NCI-H2171 (cell line): ENCODE measurements around the gene GNL2.

Source experiments
- DNase-seq: peaks from one replicate; lab custom pipeline; 2025; lab: John Stamatoyannopoulos, UW

GNL2 gene

GRCh38 chr1:37595440-37596181 is at the start of gene GNL2:
Gene GNL2, minus strand, starts transcription at chr1:37595937. Its CDS starts 115 bp downstream, at chr1:37595822.
- peak; percentile 94 for DNase-seq

- no peak for DNase-seq
Observed at GRCh38 chr1:37641059-37641458, 45.3 kb upstream of the GNL2 start.

DNA sequence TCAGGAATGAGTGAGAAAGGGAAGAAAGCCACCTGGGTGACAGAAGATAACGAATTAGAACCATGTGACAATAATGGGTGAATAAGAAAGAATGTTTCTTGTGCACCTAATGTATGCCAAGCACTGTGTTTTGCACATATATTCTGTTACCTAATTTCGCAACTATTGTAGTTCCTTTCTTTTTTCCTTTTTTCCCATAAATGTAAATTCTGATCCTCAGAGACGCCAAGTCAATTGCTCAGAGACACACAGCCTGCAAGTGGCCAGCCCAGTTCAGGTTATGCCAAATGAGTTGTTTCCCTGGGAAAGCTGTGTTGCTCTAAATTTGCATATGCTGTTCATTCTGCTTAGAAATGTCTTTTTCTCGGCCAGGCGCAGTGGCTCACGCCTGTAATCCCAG is 40.7 kb upstream of the GNL2 start:
- no peak for DNase-seq

- no peak for DNase-seq
Observed at GRCh38 chr1:37634992-37635902, 39.5 kb upstream of the GNL2 start.

GRCh38 chr1:37634244-37634991 is 38.7 kb upstream of the GNL2 start, which contains the start of gene RSPO1:
Gene RSPO1, minus strand, starts transcription at chr1:37634892. Its CDS starts 5,231 bp downstream, at chr1:37629661.
- no peak for DNase-seq

GRCh38 chr1:37633938-37634243 is 38.2 kb upstream of the GNL2 start:
- no peak for DNase-seq

DNA sequence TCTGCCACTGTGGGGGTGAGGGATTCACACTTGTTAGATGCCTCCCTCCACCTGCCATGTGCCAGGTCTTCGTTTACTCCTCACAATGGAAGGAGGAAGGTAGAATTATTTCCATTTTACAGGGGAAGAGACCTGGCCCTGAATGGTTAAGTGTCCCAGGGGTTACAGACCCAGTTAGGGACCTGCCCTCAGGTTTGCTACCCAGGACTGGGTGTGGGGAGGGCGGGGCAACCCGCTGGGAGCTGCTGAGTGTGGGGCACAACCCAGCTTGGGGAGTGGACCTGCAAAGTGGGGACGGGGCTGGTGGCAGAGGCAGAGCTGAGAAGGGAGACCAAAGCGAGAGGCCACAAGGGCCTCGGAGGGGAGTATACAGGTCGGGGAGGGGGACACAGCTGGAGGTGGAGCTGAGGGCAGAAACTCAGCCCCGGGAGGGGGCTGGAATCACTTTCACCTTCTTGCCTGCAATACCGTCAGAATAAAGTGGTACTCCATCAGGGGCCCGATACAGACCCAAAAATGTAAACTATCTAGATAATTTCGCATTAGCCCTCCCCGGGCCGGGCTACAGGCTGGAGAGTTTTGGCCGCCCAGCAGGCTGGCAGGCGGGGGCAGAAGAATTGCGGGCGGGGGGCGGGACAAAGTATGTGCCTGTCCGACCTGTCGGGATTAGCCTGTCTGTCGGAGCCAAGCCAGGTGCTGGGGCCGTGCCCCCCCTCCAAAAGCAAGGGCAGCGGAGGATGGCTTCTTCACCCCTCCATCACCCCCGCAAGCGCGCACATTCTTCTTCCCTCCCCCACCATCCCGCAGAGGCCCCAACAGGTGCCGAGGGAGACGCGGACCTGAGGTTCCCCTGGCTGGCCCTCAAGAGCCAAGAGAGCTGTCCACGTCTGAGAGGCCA is 37.6 kb upstream of the GNL2 start:
- DNase-seq = no peak

- DNase-seq = no peak
Observed at GRCh38 chr1:37631036-37631435, 35.3 kb upstream of the GNL2 start.

DNA sequence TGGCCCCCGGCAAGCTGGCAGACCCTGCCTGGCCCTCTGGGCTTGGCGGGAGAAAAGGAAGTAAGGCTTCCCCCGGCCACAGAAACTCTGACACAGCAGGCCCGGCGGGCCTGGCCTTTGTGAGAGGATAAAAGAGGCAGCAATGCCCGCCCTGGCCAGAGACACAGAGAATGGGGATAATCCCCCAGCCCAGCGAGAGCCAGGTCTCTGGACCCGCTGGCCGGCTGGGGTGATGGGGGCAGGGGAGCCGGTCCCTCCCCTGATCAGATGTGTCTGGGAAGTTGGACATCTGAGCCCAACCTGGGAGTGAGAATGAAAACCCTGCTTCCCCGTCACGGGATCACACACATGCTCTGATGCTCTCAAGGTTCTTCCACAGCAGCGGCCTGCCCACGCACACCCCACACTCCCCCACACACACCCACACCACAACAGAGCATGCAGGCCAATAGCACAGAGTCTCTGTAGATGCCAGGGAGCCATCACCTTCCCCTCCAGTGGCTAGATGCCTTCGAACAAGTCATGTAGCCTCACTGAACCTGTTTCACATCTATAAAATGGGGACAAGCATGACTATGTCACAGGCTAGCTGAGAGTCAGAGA is 34.8 kb upstream of the GNL2 start:
- DNase-seq = no peak

DNA sequence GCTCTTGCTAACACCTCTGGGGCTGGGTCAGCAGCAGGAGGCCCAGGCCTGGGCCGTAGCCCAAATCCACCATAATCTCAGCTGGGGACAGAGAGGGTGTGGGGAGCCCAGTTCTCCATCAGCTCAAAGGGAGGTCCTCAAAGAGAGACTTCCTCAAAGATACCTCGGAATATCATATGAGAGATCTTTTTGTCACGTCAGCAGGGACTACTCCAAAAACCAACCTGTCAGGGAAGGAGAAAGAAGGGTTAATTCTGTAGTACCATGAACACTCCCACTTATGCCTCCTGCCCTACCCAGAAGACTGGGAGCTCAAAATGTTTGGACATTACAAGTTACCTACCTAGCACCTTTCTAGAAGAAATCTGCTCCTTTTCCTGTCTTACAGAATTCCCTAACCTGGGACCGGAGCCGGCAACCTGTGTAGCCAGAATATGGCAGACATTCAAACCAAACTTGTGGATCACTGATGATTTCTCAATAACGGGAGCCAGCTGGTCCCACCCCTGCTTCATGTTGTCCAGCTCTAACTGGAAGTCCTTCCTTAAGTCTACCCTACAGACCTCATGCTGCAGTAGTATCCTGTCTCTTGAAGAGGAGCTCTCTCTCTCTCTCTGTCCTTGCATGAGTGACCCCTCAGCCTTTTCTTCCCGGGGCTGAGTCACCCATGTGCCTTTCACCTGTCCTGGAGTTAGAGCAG is 34.1 kb upstream of the GNL2 start:
- DNase-seq = no peak

GRCh38 chr1:37629008-37629407 is 33.3 kb upstream of the GNL2 start:
- no peak for DNase-seq

GRCh38 chr1:37628026-37628556 is 32.4 kb upstream of the GNL2 start:
- no peak for DNase-seq

GRCh38 chr1:37622131-37622530 is 26.4 kb upstream of the GNL2 start:
- no peak for DNase-seq

DNA sequence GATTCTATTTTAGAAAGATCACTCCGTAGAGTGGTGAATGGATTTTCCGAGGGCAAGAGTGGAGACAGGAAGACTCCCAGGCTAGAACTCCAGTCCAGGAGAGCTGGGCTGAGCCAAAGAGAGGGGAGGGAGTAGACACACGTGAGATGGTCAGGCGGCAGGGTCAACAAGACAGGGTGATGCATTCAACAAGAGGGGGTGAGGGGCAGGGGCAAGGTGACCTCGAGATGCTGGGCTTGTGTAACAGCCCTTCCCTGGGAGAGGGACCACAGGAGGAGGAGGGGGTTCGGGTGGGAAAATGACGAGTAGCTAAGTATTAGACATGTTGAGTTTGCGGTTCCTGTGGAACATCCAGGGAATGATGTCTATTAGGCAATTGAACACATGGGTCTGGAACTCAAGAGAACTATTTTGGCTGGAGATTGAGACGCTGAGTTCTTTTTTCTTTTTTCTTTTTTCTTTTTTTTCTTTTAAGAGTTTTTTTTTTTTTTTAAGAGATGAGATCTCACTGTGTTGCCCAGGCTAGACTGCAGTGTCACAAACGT is 25.7 kb upstream of the GNL2 start:
- DNase-seq = no peak

DNA sequence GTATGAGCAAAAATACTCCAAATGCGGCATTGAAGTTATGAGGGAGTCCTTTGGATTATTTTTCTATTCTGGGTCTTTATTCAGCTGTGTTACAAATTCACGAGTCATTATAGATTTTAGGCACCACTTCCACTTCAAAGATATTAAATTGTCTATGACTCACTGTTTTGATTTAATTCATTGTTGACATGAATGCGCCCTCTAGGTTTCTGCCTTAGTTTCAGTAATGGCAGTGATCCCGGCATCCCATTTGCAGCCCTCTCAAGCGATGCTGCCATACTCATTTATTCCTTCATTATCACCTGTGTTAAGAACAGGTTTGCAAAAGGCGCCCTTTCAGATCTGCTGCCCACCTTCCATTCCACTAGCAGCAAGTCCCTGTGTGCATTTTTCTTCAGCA is 25.0 kb upstream of the GNL2 start:
- DNase-seq = no peak

- DNase-seq = peak; percentile 54
Observed at GRCh38 chr1:37616330-37616729, 20.6 kb upstream of the GNL2 start.

- DNase-seq = no peak
Observed at GRCh38 chr1:37614105-37614504, 18.4 kb upstream of the GNL2 start.

DNA sequence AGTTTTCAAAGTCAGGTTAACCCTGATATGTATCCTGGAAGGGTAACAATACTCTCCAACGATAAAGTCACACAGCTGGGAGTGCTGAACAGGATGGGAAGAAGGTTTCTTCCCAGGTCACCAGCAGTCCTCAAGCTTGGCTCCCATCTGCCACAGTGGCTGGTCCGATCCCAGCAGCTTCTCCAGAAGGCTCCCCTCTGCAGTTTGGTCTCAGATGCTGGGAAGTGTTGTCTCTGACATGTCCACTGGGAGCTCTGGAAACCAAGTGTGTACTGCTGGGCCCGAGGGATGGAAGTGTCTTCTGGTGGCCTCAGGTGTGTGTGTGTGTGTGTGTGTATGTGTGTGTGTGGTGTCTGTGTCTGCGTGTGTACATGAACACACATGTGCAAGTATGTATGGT is 16.4 kb upstream of the GNL2 start:
- no peak for DNase-seq

GRCh38 chr1:37609994-37610393 is 14.3 kb upstream of the GNL2 start:
- DNase-seq = no peak

- no peak for DNase-seq
Observed at GRCh38 chr1:37609002-37609401, 13.3 kb upstream of the GNL2 start.
